ENCODE results near the gene KYAT1. TPM values are rescaled to one million over a fixed set of nuclear protein-coding genes. Genes with fewer than 3 reads are reported as not detected.

Gene KYAT1
- total RNA-seq, 1 experiment from 2014 or later, result 12.7 TPM

Other genes with a start within 250 kb of the KYAT1 start
- gene DYNC2I2, start 225.1 kb downstream of the KYAT1 start, total RNA-seq (2014; rRNA removed; shearing (Covaris generic)), result 94.7 and 137 TPM in 2 replicates
- gene SET, start 192.7 kb downstream of the KYAT1 start, total RNA-seq (2014; rRNA removed; shearing (Covaris generic)), result 430 and 608 TPM in 2 replicates
- gene PKN3, start 179.4 kb downstream of the KYAT1 start, total RNA-seq (2014; rRNA removed; shearing (Covaris generic)), result 3.5 and 7.4 TPM in 2 replicates
- 154 and 175 TPM in 2 replicates for gene ZDHHC12, start 157.8 kb downstream of the KYAT1 start, total RNA-seq (2014; rRNA removed; shearing (Covaris generic))
- 24.5 and 30.1 TPM in 2 replicates for gene ZER1, start 110.0 kb downstream of the KYAT1 start, total RNA-seq (2014; rRNA removed; shearing (Covaris generic))
- gene TBC1D13, start 94.7 kb downstream of the KYAT1 start, total RNA-seq (2014; rRNA removed; shearing (Covaris generic)), result 31.6 and 58.7 TPM in 2 replicates
- 10.3 and 18.9 TPM in 2 replicates for gene ENDOG, start 63.5 kb downstream of the KYAT1 start, total RNA-seq (2014; rRNA removed; shearing (Covaris generic))
- gene SPOUT1, start 52.2 kb downstream of the KYAT1 start, total RNA-seq (2014; rRNA removed; shearing (Covaris generic)), result 32.8 and 37.2 TPM in 2 replicates
- gene LRRC8A, start 183 bp upstream of the KYAT1 start, total RNA-seq (2014; rRNA removed; shearing (Covaris generic)), result 47.9 and 65.2 TPM in 2 replicates
- not detected in 2 replicates for gene PHYHD1, start 39.0 kb upstream of the KYAT1 start, total RNA-seq (2014; rRNA removed; shearing (Covaris generic))
- 23.9 and 29.8 TPM in 2 replicates for gene DOLK, start 65.7 kb upstream of the KYAT1 start, total RNA-seq (2014; rRNA removed; shearing (Covaris generic))
- 67.6 and 77.6 TPM in 2 replicates for gene NUP188, start 65.7 kb upstream of the KYAT1 start, total RNA-seq (2014; rRNA removed; shearing (Covaris generic))
- gene SH3GLB2, start 146.4 kb upstream of the KYAT1 start, total RNA-seq (2014; rRNA removed; shearing (Covaris generic)), result 18.1 and 28.8 TPM in 2 replicates
- 19.5 and 23.3 TPM in 2 replicates for gene MIGA2, start 154.7 kb upstream of the KYAT1 start, total RNA-seq (2014; rRNA removed; shearing (Covaris generic))
- gene DOLPP1, start 199.2 kb upstream of the KYAT1 start, total RNA-seq (2014; rRNA removed; shearing (Covaris generic)), result 25.7 and 32.4 TPM in 2 replicates
- 39.3 and 46.0 TPM in 2 replicates for gene CRAT, start 228.8 kb upstream of the KYAT1 start, total RNA-seq (2014; rRNA removed; shearing (Covaris generic))
- 106 and 152 TPM in 2 replicates for gene PTPA, start 229.5 kb upstream of the KYAT1 start, total RNA-seq (2014; rRNA removed; shearing (Covaris generic))

Measured in M059J (cell line).